Measurements from ENCODE around the gene NRXN3.

NRXN3 gene

GRCh38 chr14:79712302-79712950 is 1542.3 kb downstream of the NRXN3 start:
- DNase-seq (ENCODE audit: low read depth) = no peak
- no peak overlapping the region for H3K4me3 ChIP-seq (ENCODE audit: low read length)
- no peak for TF ChIP-seq CTCF (conservative IDR thresholded peaks at IDR 0.05; ENCODE audit: low read length)

GRCh38 chr14:79721399-79722084 is 1551.4 kb downstream of the NRXN3 start:
- no peak for TF ChIP-seq CTCF (conservative IDR thresholded peaks at IDR 0.05; ENCODE audit: low read length)
- no peak for DNase-seq (ENCODE audit: low read depth)
- no peak overlapping the region for H3K4me3 ChIP-seq (ENCODE audit: low read length)

- no peak for TF ChIP-seq CTCF (conservative IDR thresholded peaks at IDR 0.05; ENCODE audit: low read length)
- no peak for DNase-seq (ENCODE audit: low read depth)
- H3K4me3 ChIP-seq (ENCODE audit: low read length) = no peak overlapping the region
Observed at GRCh38 chr14:79724934-79725717, 1555.0 kb downstream of the NRXN3 start.

GRCh38 chr14:79727900-79728299 is 1557.7 kb downstream of the NRXN3 start:
- TF ChIP-seq CTCF (conservative IDR thresholded peaks at IDR 0.05; ENCODE audit: low read length) = no peak

GRCh38 chr14:79728331-79728730 is 1558.2 kb downstream of the NRXN3 start:
- TF ChIP-seq CTCF (conservative IDR thresholded peaks at IDR 0.05; ENCODE audit: low read length) = no peak
- no peak for DNase-seq (ENCODE audit: low read depth)
- H3K4me3 ChIP-seq (ENCODE audit: low read length) = no peak overlapping the region

More at GRCh38 chr14:79727900-79728299, 1557.7 kb downstream of the NRXN3 start:
- no peak overlapping the region for H3K4me3 ChIP-seq (ENCODE audit: low read length)
- DNase-seq (ENCODE audit: low read depth) = no peak

- TF ChIP-seq CTCF (conservative IDR thresholded peaks at IDR 0.05; ENCODE audit: low read length) = no peak
- DNase-seq (ENCODE audit: low read depth) = no peak
- H3K4me3 ChIP-seq (ENCODE audit: low read length) = no peak overlapping the region
Observed at GRCh38 chr14:79729731-79730130, 1559.6 kb downstream of the NRXN3 start.
